K562 (cell line): ENCODE measurements around the gene GREB1. TPM values are rescaled to one million over a fixed set of nuclear protein-coding genes. Genes with fewer than 3 reads are reported as not detected.

Experiments
- ATAC-seq: fragments of 200-7000 bp; cut with Tn5 transposase; 3 replicates; pipeline ENCODE4 v1.9.1; 2020; ENCODE audit warnings: moderate library complexity
- BruUV-seq: library from RNA; stranded (reverse); fragments of 400-500 nt; replicated peaks from 2 replicates; lab custom pipeline; 2021; lab: Mats Ljungman, UMichigan
- CTCF ChIA-PET: fragments of 300-600 bp; formaldehyde crosslinking; extraction: SDS; loops from one replicate; lab custom pipeline; 2021; ENCODE audit warnings: low intra/inter-chr PET ratio; lab: Yijun Ruan, JAX
- POLR2A ChIA-PET: fragments of 300-600, 350-650 bp; sonication (Branson Sonifier 250); formaldehyde crosslinking; extraction: SDS; loops from one replicate; lab custom pipeline; 2021; ENCODE audit warnings: antibody characterized with exemption, inconsistent platforms; lab: Yijun Ruan, JAX
- DNase-seq, 4 experiments: peaks; one replicate each; pipeline versions ENCODE4 v3.0.0 to v3.0.0-alpha.2; 2011 to 2018; ENCODE audit warnings: low spot score in 3 of 4, mixed read lengths in 3 of 4; ENCODE audit errors: extremely low read depth in 1 of 4
- FAIRE-seq: peaks from 2 replicates; lab custom pipeline; 2011; peaks lifted over from hg19 to GRCh38; lab: Jason Lieb, UNC
- H2AFZ ChIP-seq: 2 replicates; pipeline ENCODE4 v1.6.0; 2011; ENCODE audit warnings: low read depth, low read length, control low read depth, inconsistent platforms
- H3K27ac ChIP-seq: fragments of 200-600 bp; 3 replicates; pipeline ENCODE4 v1.8.0; 2011; ENCODE audit warnings: low read depth, mild to moderate bottlenecking, control low read depth, inconsistent platforms, low read length, moderate library complexity, mixed read lengths; ENCODE audit errors: extremely low read depth
- H3K27me3 ChIP-seq, 2 experiments: fragments of 300-600 bp in 1 of 2; 2 replicates in 1 of 2; 3 replicates in 1 of 2; pipeline versions ENCODE4 v1.6.0 to v1.8.0; 2011; ENCODE audit warnings: inconsistent platforms in 2 of 2, low read length in 2 of 2, mild to moderate bottlenecking in 1 of 2, mixed read lengths in 1 of 2, moderate library complexity in 1 of 2; ENCODE audit not compliant: control insufficient read depth in 2 of 2, insufficient read depth in 2 of 2
- H3K36me3 ChIP-seq: fragments of 300-600 bp; 3 replicates; pipeline ENCODE4 v1.8.0; 2011; ENCODE audit warnings: mild to moderate bottlenecking, low read length, inconsistent platforms; ENCODE audit not compliant: control insufficient read depth, insufficient read depth
- H3K4me1 ChIP-seq, 2 experiments: fragments of 200-600 bp in 1 of 2; replicated peaks in 1 of 2; 2 replicates in 1 of 2; 3 replicates in 1 of 2; pipeline versions ENCODE4 v1.5.1 to v1.8.0; 2011; ENCODE audit warnings: inconsistent platforms in 2 of 2, low read length in 2 of 2, mild to moderate bottlenecking in 1 of 2, mixed read lengths in 1 of 2, moderate library complexity in 1 of 2; ENCODE audit not compliant: control insufficient read depth in 2 of 2, insufficient read depth in 2 of 2
- H3K4me2 ChIP-seq: 2 replicates; pipeline ENCODE4 v1.6.1; 2011; ENCODE audit warnings: low read length, control low read depth, inconsistent platforms, mixed read lengths; ENCODE audit not compliant: insufficient read depth
- H3K4me3 ChIP-seq: fragments of 200-600 bp; sonication (generic), shearing (Covaris generic); 2 replicates; pipeline ENCODE4 v1.5.1; 2016; ENCODE audit warnings: control low read depth, inconsistent platforms
- H3K79me2 ChIP-seq: fragments of 200-600 bp; 3 replicates; pipeline ENCODE4 v1.8.0; 2011; ENCODE audit warnings: low read length, inconsistent platforms; ENCODE audit not compliant: control insufficient read depth, insufficient read depth
- H3K9ac ChIP-seq, 2 experiments: 2 replicates each; pipeline versions ENCODE4 v1.6.0 to v1.6.1; 2011; ENCODE audit warnings: low read depth in 2 of 2, low read length in 2 of 2, control low read depth in 1 of 2, inconsistent platforms in 1 of 2, mild to moderate bottlenecking in 1 of 2, mixed read lengths in 1 of 2; ENCODE audit not compliant: insufficient read depth in 1 of 2
- H3K9me1 ChIP-seq: one replicate; pipeline ENCODE4 v1.6.0; 2011; ENCODE audit warnings: inconsistent platforms, mild to moderate bottlenecking, low read length, moderate library complexity; ENCODE audit not compliant: control insufficient read depth, insufficient read depth
- H3K9me3 ChIP-seq: replicated peaks from 2 replicates; pipeline ENCODE4 v1.5.1; 2011; ENCODE audit warnings: low read depth, low read length, inconsistent platforms; ENCODE audit not compliant: control insufficient read depth, insufficient read depth
- H4K20me1 ChIP-seq: replicated peaks from 2 replicates; pipeline ENCODE4 v1.6.1; 2011; ENCODE audit warnings: low read length, inconsistent platforms, mixed read lengths; ENCODE audit not compliant: control insufficient read depth, insufficient read depth
- RBM22 ChIP-seq: fragments of 200-400 bp; formaldehyde crosslinking; IDR thresholded peaks from 2 replicates; pipeline ENCODE4 v1.6.1; 2018; ENCODE audit warnings: low read length, low read depth; ENCODE audit not compliant: poor library complexity, severe bottlenecking
- WGBS: fragments of 100-300 bp; shearing (Covaris generic); methylation state at CpG from one replicate; pipeline ENCODE4 v1.1.6; 2016; ENCODE audit warnings: low coverage, mixed read lengths; ENCODE audit not compliant: insufficient coverage; ENCODE audit errors: missing lambda C conversion rate; 5-methylcytosine and 5-hydroxymethylcytosine counted together
- in situ Hi-C: fragments of 300-500 bp; cut with MboI; formaldehyde crosslinking; loops from 4 replicates; pipeline ENCODE4 v1.15.0; 2018; ENCODE audit warnings: inconsistent platforms, mixed read lengths
- intact Hi-C: fragments of 100-400 bp; cut with micrococcal nuclease; formaldehyde crosslinking; loops from 2 replicates; pipeline ENCODE4 v1.14.2; 2022
- polyA plus RNA-seq, 8 experiments: library from polyadenylated mRNA; depleted of rRNA in 4 of 8; stranded (reverse) in 5 of 8; unstranded in 3 of 8; fragments of >200 nt; fragmentation: Nextera tagmentation in 2 of 8; fragmentation: Illumina TruSeq in 1 of 8; extraction: Ambion mirVana in 2 of 8; extraction: Trizol in 1 of 8; gene quantifications; 2 replicates each; pipeline versions ENCODE4 v1.2.1 to v1.2.3, GENCODE V29; 2011 to 2014; ENCODE audit warnings: inconsistent platforms in 1 of 8, missing spikeins in 1 of 8
- total RNA-seq, 7 experiments: library from RNA; depleted of rRNA in 6 of 7; stranded (reverse); fragments of >200 nt in 6 of 7; fragmentation: Illumina TruSeq in 2 of 7; extraction: Trizol in 2 of 7; gene quantifications; 2 replicates each; pipeline versions ENCODE4 v1.2.1 to v1.2.3, GENCODE V29; 2011 to 2021; ENCODE audit warnings: low replicate concordance in 1 of 7
- TF ChIP-seq, protein P1 (sequence below), 3 experiments: IDR thresholded peaks in 2 of 3; conservative IDR thresholded peaks in 1 of 3; 2 replicates each; pipeline ENCODE4 v1.5.1; 2011 to 2012; ENCODE audit warnings: low read length in 3 of 3, mild to moderate bottlenecking in 3 of 3, control low read depth in 2 of 3, improper control_type of control experiment in 1 of 3, inconsistent platforms in 1 of 3, low read depth in 1 of 3, mixed read lengths in 1 of 3, moderate library complexity in 1 of 3; ENCODE audit not compliant: insufficient read depth in 2 of 3

GREB1 gene
- total and polyA plus RNA-seq, 9 of the 15 experiments (the other 6 are each of a cell fraction or from before 2014, with no cell fraction given), result 0.04 to 0.86 (median 0.10) TPM; not detected in 1

DNA sequence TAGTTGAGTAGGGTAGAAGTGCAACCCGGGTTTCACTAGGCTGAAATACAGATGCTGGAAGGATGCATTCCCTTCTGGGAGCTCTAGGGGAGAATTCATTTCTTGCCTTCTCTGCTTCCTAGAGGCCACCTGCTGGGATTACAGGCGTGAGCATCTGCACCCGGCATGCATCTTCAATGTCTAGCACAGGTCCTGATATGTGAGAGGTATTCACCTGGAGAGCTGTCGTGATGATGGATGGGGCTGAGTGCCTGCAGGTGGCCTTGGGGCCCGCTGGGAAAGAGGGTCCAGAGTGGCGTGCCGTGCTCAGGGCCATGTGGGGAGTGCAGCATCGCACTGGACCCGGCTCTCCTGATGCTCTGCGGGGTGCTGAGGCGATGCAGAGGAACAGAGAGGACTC is 142.8 kb downstream of the GREB1 start:
- DNase-seq (no peak), ATAC-seq (peak; percentile 50), FAIRE-seq (no peak)
- intact Hi-C loops, result no loop called here
- Histone ChIP-seq H3K9ac (no peak overlapping the region), H3K79me2 (no peaks in the 10 kb centered on the region), H3K9me1 (no peaks in the 10 kb centered on the region), H3K4me2 (no peak overlapping the region), H3K36me3 (no peaks in the 10 kb centered on the region), H3K4me3 (no peak overlapping the region), H2AFZ (no peak overlapping the region), H3K9me3 (no peaks in the 10 kb centered on the region), H3K27ac (no peak overlapping the region), H4K20me1 (peaks cover 7% of the 10 kb centered on the region; the same call in 1 of the 2 replicates), H3K4me1 (peaks cover 0 to under 1% of the 10 kb centered on the region in 2 experiments; a peak in 1 of 5 replicates), H3K27me3 (peaks cover 21 to 64% of the 10 kb centered on the region in 2 experiments)
- TF ChIP-seq RBM22, result no peak
- TF ChIP-seq, protein P1, sequence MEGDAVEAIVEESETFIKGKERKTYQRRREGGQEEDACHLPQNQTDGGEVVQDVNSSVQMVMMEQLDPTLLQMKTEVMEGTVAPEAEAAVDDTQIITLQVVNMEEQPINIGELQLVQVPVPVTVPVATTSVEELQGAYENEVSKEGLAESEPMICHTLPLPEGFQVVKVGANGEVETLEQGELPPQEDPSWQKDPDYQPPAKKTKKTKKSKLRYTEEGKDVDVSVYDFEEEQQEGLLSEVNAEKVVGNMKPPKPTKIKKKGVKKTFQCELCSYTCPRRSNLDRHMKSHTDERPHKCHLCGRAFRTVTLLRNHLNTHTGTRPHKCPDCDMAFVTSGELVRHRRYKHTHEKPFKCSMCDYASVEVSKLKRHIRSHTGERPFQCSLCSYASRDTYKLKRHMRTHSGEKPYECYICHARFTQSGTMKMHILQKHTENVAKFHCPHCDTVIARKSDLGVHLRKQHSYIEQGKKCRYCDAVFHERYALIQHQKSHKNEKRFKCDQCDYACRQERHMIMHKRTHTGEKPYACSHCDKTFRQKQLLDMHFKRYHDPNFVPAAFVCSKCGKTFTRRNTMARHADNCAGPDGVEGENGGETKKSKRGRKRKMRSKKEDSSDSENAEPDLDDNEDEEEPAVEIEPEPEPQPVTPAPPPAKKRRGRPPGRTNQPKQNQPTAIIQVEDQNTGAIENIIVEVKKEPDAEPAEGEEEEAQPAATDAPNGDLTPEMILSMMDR (IDR thresholded peaks at IDR 0.05 in 2 of 3, conservative IDR thresholded peaks at IDR 0.05 in 1 of 3; ENCODE audit: insufficient read depth in 2 of 3, low read depth in 1 of 3, low read length in 3 of 3), result peak in 1 of 3 experiments; percentile 40; a peak in 1 of 6 replicates
- BruUV-seq, result no TSS peak
- 0% methylated on average over 11 of the region's 11 CpGs for WGBS
- ChIA-PET CTCF (no interaction called here), POLR2A (no interaction called here)
- in situ Hi-C loops, result no loop called here
